Measurements from ENCODE around the gene PDCD6IP.

The PDCD6IP gene

GRCh38 chr3:33895658-33896057 lies 97.2 kb downstream of the PDCD6IP start:
- no peak for DNase-seq

GRCh38 chr3:33897306-33897705 lies 98.9 kb downstream of the PDCD6IP start:
- no peak for DNase-seq

DNA sequence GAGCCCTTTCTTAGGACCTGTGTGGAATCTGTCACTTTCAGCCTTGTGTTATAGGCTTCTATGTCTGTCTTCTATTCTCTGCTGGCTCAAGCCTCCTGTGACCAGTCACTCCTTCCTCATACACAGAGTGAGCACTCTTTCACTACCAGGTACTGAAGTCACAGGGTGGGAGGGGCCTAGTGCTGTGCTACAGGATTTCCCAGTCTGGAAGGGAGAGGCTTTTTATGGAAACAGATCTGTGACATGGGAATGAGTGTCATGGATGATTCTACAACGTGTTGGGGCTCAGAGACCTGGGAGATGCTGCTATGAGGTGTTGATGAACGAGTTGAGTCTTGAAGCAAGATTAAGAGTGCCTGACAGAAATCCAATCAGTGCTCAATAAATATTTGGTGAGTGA lies 100.5 kb downstream of the PDCD6IP start:
- DNase-seq = no peak

- DNase-seq = no peak
These were observed 102.0 kb downstream of the PDCD6IP start for GRCh38 chr3:33900440-33900808.

DNA sequence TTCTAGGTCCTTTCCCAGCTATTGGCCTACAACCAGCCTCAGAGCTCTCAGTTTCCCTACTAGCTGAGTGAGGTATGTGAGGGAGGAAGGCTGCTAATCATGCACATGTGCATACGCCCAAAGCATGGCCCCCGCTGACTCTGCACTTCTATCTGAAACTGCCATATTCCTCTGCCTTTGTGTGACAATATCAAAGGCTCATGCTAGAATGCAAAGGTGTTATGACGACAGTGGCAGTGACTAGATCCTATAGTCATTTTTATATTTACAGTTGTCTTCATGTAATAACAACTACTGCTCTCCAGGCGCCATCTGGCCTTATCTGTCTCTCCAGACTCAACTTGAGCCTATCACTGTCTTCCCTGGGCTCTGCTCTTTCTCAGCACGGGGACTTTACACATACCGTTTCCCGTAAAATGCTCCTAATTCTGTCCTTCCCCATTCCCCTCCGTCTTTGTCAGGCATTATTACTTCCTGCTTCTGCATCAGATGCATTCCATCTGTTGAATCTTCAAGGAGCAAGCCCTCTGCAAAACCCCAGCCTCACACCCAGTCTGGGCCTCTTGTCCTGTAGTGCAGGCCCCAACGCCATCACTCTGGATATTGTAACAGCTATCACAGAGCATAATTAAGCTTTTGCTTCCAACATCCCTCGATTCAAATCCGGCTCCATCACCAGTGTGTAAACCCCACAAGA lies 102.5 kb downstream of the PDCD6IP start:
- no peak for DNase-seq

GRCh38 chr3:33901862-33902563 lies 103.6 kb downstream of the PDCD6IP start:
- DNase-seq = no peak

GRCh38 chr3:33904730-33905129 lies 106.3 kb downstream of the PDCD6IP start:
- DNase-seq = no peak

- DNase-seq = no peak
These were observed 109.9 kb downstream of the PDCD6IP start for GRCh38 chr3:33908250-33908851.

DNA sequence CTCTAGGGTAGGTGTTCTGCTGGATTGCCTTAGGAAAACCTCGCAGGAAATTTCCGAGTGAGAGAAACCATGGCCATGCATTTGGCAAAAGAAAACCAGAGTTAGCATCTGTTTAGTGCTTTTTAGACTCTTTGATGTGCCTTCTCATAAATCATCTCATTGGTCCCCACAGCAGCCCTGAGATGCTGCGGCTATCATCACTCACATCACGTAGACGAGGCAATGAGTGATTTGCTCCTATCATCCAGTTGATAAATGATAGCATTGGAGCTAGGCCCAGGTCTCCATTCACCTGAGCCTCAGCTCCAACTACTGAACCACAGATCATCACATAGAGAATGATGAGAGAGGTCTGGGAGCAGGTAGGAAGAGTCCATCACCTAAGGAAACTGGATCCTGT lies 111.1 kb downstream of the PDCD6IP start:
- no peak for DNase-seq

DNA sequence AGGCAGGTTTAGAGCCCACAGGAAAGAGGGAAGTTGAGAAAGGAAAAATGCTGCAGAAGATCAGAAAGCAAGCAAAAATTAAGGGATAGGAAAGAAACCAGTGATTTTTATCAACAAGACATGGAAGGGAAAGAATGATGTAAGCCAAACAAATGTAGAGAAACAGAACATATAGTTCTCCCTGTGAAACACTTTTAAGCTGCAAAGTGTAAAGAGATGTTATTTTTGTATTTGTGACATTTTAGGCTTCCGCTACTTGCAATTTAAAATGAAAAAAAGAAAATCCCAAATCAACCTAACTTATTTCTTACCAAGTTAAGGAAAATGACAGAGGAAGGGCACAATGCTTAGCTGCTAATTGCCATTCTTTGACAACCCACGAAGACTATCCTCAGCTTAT lies 111.6 kb downstream of the PDCD6IP start:
- DNase-seq = no peak

GRCh38 chr3:33911525-33912322 lies 113.3 kb downstream of the PDCD6IP start:
- DNase-seq = no peak

DNA sequence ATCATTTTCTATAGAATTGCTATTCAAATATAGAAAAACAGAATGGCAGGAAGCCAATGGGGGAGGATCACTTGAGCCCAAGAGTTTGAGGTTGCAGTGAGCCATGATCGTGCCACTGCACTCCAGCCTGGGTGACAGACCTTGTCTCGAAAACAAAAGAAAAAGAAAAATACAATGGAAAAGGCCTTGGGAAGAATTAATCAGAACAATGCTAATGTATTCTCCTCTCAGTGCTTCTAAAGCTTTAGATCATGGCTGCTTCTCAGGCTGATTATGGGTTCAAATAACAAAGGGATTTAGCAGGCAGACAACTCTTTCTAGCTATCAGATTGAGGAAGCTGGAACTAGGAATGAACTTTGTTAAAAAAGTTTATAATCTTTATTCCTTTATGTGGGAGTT lies 115.8 kb downstream of the PDCD6IP start:
- no peak for DNase-seq

DNA sequence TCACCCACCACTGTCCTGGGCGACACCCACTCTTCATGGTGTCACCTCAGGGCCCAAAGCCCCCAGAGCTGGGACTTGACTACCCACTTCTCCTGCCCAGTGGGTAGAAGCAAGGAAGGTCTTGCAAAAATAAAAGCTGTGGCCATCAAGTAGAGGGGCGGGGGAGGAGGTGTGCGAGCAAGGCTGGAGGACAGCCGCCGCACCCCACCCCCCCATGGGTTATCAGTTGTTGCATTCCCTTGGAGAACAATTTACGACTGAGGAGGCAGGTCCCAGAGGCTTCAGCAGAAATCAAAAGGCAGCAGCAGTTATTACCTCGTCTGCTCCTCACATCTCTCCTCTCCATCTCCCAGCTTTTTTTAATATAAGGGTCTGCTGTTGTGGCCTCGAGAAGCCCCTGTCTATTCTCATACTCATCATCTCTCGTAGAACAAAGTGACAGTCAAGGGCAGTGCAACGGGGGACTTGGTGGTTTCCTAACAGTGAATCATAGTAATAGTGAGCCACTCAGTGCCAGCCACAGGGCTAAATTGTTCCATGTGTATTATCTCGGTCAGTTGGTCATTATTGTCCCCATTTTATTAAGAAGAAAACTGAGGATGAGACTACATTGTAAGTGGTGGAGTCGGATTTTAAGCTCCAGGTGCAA lies 116.4 kb downstream of the PDCD6IP start:
- DNase-seq = no peak

- DNase-seq = peak; percentile 8
These were observed 117.5 kb downstream of the PDCD6IP start for GRCh38 chr3:33915796-33916546.

DNA sequence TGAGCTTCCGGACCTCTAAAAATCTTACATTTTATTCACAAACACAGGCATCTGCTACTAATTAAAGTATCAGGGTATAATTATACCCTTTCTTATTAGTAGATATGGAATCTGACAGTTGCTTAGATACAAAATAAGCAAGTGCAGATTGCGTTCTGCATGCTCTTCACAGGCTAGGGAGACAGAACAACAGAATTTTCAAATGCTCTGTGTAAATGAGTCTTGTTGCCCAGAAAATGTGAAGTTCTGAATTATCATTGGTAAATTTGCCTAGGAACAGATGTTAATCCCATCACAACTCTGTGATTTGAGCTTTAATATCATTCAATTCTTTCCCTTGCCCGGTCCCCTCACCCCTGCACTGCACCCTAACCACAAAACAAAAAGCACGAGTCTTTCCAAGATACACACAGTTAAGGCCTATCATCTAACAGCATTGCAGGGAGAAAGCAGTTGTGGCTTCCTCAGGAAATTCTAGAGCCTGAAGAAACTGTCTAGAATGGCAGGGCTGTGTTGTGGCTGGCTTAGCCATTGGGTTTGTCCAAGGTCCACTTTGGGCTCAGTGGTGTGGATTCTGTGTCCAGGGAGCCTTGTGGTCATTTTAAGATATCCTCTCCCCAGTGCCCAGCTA lies 119.8 kb downstream of the PDCD6IP start:
- DNase-seq = no peak
